Anterior cingulate cortex (tissue), 58 donors: ENCODE data around the gene ZNF398.

Source experiments
- DNase-seq, 58 donors: peaks; one replicate each; lab custom pipeline; 2025; lab: John Stamatoyannopoulos, UW

The ZNF398 gene

DNA sequence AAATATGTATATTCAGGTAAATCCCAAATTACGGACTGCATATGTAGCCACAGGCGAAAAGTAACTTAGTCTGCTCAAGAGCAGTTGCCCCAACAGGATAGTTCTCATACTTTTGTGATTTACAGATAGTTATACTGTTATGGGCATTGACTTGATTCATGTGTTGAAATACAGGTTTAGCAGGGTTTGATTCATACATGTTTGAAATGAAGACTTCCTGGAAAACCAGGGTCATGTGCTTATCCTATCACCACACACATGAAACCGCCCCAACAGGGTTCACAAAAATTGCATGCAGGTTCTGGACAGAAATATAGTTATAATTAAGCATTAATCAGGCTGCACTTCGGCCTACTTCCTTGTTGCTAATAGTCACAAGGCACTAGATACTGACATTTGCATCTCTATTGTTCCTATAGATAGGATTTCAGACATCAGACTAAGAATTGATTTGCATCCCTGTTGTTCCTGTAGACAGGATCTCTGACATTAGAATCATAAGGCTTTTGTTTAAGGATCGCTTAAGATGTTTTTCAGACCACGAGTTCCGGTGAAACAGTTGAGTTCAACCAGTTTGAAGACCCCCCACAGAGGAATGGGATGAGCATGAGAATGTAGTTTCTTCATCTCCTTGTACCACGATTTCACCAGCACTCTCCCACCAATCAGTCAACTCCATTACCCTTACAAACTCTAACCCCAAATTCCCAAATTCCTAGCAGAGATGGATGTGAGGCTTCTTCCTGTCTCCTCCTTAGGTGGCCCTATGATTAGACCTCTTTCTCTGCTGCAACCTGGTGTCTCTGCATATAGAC lies 2.0 kb upstream of the ZNF398 start:
- DNase-seq: no peak

DNA sequence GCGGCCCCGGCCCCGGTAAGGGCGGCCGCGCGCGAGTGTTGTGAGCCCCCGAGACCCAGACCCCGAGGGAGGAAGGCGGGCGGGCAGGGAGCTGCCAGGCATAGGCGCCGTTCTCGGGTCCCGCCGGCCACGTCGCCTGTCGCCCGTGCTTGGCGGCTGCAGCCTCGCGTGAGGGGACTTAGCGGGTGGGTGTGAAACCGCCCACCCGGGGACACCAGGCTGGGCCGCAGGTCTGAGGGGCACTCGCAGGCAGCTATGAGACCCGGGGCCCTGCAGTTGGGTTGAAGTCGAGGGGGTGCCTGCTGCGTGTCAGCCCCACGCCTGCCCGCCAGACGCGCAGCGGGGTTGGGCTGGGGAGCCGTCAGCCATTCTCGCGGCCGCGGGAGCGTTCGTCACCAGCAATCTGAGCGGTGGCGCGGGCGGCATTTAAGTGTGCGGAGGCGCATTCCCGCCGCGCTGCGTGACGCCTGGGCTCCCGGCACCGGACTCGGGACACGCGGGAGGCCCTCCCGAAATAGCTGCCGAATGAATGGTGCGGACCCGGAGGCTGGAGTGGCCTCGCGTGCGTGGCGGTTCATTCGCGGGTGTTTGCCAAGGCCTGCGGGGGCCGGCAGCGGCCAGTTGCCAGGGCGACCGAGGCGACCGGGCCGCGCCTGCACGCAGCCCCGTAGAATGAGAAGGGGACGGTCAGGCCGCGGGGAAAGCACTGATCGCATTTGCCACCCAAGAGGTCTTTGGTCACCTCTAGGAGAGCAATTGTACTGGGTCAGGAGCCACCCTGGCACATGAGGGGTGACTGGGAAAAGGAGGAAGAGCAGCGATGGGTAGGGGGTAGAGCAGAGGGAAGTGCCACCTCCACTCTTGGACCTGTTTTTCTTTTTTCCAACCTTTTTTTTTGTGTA lies 750 bp downstream of the ZNF398 start:
- DNase-seq: peak in 51 of 58 donors; percentile 19 to 77 (median 50)

DNA sequence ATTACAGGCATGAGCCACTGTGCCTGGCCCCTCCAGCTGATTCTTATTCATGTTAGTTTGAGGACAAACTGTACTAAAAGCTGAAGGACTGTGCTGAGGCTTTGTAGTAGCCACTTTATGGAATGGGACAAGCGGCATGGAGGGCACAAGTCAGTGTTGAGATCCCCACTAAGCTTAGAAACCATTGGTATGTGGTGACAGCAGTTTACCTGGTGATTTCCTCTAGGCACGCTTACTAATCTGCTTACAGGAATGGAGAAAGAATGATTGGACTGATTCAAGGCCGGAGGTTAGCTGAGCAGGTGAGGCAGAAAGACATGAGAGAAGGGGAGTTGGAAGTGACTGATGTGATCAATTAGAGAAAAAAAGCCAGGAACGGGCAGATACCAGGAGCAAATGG lies 3.7 kb downstream of the ZNF398 start:
- DNase-seq: no peak

DNA sequence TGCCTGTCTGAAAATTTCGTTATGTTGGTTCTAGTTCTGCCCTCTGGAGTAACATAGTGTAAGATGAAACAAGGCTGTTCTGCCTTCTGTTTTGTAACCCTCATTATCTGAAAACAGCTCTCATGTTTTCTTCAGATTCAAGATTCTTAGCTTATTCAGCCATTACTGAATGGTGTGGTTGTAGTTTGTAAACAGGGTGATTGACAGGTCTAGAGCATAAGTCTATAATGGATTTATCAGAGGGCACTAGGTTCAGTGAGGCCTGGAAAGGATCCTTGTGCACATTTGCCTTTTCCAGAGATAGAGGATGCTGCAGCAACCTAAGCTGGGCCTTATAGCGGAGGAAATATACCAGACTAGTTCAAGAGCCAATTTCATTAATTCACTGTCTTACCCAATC lies 6.1 kb downstream of the ZNF398 start:
- DNase-seq: no peak

DNA sequence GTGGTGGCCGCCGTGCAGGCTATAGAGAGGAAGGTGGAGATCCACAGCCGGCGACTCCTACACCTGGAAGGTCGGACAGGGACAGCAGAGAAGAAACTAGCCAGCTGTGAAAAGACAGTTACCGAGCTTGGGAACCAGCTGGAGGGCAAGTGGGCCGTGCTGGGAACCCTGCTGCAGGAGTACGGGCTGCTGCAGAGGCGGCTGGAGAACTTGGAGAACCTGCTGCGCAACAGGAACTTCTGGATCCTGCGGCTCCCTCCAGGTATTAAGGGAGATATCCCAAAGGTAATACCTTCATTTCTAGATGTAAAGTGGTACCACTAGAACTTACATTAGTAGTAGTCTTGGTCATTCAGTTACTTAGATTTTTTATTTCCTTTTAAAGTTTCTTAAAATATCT lies 6.8 kb downstream of the ZNF398 start:
- DNase-seq: no peak

DNA sequence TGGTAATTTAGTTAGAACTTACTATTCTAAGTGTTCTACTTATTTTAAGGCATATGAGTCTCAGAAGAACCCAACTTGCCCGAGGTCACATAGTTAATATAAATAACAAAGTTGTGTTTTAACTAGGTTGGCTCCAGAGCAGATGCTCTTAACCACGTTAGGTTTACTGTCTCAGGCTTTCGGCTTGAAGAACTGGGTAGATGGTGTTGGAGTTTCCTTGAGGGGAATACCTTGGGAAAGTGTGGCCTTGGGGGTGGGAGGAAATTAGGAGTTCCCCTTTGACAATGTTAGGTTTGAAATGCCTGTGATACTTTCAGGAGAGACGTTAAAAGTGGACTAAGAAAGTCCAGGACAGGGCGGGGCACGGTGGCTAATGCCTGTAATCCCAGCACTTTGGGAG lies 9.6 kb downstream of the ZNF398 start:
- no peak for DNase-seq

DNA sequence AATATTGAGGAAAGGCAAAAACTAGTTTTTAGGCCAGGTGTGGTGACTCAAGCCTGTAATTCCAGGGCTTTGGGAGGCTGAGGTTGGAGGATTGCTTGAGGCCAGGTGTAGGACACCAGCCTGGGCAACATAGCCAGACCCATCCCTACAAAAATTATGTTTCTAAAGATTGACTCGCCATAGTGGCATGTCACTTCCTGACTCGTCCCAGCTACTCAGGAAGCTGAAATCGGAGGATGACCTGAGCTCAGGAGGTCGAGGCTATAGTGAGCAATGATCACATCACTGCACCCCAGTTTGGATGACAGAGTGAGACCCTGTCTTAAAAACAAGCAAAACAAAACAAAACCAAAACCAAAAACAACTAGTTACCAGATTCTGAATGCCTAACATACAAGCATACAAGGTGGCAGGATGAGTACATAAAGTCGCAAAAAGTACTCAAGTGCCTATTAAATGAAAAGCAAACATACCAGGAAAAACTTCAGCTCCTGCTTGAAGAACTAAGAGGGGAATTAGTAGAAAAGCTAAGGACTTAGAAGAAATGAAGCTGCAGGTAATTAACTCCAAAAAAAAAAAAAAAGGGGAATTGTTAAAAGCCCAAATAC lies 14.1 kb downstream of the ZNF398 start:
- DNase-seq: no peak

DNA sequence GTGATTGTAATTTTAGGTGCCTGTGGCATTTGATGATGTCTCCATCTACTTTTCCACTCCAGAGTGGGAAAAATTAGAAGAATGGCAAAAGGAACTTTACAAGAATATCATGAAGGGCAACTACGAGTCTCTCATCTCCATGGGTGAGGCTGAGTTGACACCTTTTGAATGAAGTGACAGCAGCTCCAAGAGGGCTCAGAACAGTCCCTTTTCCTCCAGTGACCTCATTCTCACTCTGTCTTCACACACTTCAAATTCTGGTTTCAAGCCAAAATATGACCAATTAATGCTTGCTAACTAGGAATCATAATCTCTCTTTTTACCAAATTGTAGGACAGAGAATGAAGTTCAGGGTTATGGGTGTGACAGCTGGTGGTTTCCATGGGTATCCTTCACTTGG lies 18.9 kb downstream of the ZNF398 start:
- DNase-seq: no peak

DNA sequence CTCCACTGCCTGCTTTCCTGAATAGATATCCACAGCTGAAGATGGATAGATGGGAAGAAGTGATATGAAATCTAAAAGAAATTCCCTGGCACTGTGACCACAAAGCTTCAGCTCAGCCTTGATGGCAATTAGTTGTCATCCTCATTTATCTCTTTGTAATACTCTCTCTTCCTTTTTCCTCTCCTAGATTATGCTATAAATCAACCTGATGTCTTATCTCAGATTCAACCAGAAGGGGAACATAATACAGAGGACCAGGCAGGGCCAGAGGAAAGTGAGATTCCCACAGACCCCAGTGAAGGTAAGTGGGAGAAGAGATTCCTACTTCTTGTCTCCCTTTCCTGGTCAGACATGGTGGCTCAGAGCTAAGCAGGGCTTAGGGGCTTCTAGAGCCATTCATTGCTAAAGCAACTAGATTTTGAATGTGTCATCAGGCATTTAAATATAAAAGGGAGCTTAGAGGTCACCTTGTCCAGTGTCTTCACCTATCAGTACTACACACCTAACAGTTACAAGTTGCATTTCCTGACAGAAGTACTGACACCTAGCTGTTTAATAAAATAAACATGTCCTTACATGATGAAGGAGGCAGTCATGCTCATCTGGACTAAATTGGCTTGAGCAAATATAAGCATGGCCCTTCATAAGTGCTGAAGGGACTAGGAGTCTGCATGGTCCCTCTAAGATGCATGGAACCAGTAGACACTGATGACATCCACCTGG lies 19.5 kb downstream of the ZNF398 start:
- no peak for DNase-seq

DNA sequence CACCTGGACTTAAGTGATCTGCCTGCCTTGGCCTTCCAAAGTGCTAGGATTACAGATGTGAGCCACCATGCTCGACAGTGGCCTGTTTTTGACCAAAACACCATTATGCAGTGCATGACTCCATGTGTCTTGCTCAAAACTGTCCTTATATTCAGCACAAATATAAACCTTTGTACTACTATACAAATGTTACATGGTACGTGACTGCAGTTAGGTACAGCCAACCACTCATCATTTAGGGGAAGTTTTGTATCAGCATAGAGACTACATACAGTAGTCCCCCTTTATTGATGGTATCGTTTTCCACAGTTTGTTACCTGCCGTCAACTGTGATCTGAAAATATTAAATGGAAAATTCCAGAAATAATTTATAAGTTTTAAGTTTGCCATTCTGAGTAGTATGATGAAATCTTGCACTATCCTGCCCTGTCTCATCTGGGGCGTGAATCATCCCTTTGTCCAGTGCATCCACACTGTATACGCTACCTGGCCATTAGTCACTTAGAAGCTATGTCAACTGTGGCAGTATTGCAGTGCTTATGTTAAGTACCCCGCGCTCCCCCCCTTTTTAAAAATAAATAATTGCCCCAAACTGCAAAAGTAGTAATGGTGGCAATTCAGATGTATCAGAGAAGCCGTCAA lies 24.8 kb downstream of the ZNF398 start:
- no peak for DNase-seq

DNA sequence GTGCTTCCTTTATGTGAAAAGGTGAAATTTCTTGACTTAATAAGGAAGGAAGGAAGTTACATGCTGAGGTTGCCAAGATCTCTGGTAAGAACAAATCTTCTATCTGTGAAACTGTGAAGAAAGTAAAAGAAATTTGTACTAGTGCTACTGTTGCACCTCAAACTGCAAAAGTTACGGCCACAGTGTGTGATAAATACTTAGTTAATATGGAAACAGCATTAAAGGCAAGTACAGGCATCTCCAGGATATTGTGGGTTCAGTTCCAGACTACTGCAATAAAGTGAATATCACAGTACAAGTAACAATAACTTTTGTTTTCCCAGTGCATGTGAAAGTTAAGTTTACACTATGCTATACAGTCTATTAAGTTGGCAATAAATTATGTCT lies 25.3 kb downstream of the ZNF398 start:
- no peak for DNase-seq

DNA sequence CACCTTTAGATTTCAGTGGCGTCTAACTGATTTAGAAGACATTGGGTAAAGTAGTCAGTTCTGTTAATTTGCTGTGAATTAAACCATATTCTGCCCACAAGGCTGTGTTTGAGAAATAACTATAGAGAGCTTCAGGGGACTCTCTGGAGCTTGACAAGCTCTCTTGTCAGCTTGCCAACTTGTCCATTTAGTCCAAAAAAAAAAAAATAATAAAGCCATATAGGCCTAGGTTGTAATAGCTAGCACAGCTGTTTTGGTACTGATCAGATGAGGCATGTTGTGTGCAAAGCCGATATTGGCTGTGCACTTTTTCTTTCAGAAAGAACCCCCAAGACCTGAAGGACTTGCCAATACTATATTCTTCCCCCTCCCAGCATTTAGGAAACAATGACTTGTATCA lies 27.9 kb downstream of the ZNF398 start:
- no peak for DNase-seq

DNA sequence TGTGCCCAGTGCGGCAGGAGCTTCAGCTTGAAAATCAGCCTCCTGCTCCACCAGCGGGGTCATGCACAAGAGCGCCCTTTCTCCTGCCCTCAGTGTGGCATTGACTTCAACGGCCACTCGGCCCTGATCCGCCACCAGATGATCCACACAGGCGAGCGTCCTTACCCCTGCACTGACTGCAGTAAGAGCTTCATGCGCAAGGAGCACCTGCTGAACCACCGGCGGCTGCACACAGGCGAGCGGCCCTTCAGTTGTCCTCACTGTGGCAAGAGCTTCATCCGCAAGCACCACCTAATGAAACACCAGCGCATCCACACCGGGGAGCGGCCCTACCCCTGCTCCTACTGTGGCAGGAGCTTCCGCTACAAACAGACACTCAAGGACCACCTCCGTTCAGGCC lies 32.0 kb downstream of the ZNF398 start:
- DNase-seq: no peak

DNA sequence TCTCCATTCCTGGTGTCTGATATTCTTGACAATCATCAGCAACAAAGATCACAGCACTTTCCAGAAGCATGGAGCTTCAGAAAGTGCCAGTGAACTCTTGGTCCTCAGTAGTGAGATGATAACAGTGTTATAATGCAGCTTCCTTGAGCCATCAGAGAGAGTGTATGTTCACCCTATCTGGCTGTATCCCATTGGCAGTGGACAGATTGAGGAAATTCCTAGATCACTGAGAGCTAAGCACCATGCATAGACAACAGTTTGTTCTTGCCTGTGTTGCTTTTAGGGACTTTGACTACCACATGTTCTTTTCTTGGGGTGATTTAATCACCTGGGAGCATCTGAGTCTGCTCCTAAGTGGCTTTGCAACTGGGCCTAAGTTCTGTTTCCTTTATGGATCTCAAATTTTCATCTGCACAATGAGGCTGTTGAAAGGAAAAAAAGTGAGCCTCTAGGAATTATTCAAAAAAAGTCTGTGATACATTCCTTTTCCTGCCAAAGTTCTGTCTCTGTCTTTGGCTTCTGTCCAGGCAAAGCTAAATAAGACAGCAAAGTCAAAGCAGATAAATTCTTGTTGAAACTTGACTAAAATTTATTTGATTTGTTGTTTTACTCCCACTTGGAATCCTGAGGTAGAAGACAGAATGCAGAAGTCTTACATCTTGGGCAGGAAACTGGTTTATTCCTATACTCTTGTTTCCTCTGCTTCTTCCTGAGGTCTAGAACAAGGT lies 33.6 kb downstream of the ZNF398 start:
- no peak for DNase-seq

DNA sequence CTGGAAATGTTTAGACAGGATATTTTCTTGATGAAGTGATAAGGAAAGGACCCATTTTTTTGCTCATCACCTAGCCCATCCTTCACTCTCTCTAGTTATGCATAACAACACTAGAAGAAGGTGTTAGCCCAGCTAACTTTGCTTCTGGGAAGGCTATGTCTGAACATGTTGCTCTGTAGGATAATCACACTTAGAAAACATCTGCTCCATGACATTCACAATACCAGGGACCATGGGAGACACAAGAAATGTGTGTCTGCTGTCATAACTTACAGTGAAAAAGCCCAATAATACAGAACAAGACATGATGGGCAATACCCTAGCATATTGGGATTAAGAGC lies 34.2 kb downstream of the ZNF398 start:
- no peak for DNase-seq

DNA sequence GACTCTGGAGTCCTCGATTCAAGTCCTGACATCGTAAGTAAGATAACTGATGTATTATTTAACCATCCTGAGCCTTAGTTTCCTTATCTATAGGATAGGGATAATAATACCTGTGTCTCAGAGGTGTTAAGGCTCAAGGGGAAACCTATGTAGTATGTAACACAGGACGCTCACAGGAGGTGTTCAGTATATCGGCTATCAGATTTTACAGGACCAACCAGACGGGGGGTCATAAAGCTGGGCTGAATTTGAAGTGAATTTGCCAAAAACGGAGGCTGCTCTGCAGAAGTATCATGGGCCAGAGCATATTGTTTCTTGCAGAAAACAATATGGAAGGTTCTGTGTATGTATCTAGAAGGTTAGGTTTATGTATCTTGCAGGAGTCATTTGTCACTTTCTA lies 37.0 kb downstream of the ZNF398 start:
- no peak for DNase-seq

DNA sequence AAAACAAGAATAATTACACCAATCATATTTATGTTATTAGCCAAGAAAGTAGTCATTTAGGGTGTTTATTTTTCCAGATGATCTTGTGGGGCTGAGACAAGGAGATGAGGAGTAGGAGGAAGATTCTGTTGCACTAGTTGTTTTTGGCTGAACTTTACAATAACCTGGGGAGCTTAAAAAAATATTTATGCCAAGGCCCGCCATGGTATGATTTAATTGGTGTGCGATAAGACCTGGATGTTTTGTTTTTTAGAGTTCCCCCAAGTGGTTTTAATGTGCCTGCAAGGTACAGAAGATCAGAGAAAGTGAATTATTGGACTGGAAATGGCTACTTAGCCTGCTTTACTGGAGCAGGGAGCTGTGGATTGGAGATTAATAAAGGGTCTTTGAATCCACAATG lies 41.0 kb downstream of the ZNF398 start:
- DNase-seq: no peak

DNA sequence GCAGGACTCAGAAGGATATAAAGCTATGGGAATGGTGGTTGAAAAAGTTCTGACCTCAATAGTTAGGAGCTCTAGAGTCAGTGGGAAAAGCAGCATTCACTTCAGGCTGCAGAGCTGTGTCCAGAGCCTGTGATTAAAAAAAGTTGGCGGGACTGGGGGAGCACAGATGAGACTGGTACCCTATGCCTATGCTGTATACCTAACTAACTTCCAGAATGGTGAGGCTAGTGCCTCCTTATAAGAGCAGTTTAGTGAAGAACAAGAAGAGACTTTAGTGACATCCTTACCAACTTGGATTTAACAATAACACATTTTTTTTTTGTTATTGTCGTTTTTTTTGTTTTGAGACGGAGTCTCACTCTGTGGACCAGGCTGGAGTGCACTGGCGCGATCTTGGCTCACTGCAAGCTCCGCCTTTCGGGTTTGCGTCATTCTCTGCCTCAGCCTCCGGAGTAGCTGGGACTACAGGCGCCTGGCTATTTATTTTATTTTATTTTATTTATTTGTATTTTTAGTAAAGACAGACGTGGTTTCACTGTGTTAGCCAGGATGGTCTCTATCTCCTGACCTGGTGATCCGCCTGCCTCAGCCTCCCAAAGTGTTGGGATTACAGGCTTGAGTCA lies 41.5 kb downstream of the ZNF398 start:
- DNase-seq: no peak

DNA sequence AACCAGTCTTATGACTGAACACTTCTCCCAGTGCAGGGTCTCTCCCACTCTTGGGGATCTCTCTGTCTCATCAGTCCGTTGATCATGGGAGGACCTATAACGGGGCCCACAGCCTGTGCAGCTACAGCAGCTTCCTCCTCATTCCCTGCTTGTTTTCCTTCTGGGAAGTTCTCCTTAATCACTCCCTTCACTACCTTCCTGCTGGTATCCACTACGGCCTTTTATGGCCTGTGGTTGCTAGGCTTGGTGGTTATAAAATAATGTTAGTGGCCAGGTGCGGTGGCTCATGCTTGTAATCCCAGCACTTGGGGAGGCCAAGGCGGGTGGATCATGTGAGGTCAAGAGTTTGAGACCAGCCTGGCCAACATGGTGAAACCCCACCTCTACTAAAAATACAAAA lies 44.6 kb downstream of the ZNF398 start:
- no peak for DNase-seq
